KOPT-K1 (cell line): ENCODE results near the gene UBL4A.
A peak's percentile ranks its signal among the peaks of the same experiment; 100 is the strongest.

Source experiments
- H3K27ac ChIP-seq: fragments of 200-600 bp; sonication (generic); 2 replicates; pipeline ENCODE4 v1.5.1; 2016; ENCODE audit warnings: antibody characterized with exemption, mild to moderate bottlenecking, low read depth, low read length; ENCODE audit not compliant: poor library complexity, severe bottlenecking
- H3K36me3 ChIP-seq: fragments of 200-600 bp; sonication (generic); 2 replicates; pipeline ENCODE4 v1.5.1; 2017; ENCODE audit warnings: antibody characterized with exemption, mild to moderate bottlenecking, low read length, moderate library complexity; ENCODE audit not compliant: insufficient read depth
- H3K9me3 ChIP-seq: fragments of 200-600 bp; sonication (generic); 2 replicates; pipeline ENCODE4 v1.5.1; 2017; ENCODE audit warnings: antibody characterized with exemption, low read length, mild to moderate bottlenecking; ENCODE audit not compliant: insufficient read depth, poor library complexity, severe bottlenecking

Gene UBL4A

DNA sequence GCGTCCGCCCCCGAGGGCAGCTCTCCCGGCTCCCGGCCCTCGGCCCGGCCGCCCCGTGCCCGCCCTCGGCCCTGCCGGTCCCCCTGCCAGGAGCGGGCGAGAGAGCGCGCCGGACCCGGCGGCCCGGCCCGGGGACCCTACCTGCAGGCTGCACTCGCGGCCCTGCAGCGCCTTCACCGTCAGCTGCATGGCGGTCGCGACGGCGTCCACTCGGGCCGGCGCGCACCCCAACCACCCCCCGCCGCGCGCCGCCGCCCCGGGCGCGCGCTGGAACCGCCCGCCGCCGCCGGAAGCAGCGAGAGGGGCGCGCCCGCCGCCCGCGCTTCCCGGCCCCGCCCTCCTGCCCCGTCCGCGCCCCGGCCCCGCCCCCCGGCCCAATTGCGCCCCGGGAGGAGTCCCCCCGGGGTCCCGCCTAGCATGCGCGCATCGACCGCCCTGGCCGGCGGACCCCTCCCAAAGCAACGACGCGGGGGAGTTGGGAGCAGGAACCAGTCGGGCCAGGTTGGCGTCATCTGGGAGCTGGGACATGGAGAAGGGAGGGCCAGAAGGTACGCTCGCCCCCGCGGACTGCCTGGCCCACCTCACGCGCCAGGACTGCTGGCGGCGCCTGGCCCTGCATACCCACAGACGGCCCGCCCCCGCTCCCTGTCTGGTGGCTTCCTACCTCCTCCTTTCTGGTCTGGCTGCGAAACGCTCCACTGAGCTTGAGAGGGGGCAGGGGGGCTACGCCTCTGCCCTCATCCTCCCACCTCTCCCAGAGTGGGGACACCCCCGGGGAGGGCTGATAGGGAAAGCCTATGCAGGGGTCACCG, at the start of gene UBL4A:
UBL4A (minus strand) TSS at position 220 of the 812 bp plus-strand sequence; CDS start at position 189, 31 bp downstream.
- Histone ChIP-seq H3K27ac (peak within 1 kb of the TSS; percentile 80), H3K9me3 (no peaks in the 10 kb centered on the region), H3K36me3 (peaks cover 23% of the 10 kb centered on the region)

GRCh38 chrX:154535892-154536291, 49.5 kb upstream of the UBL4A start:
- no peak overlapping the region for H3K27ac ChIP-seq
- H3K36me3 ChIP-seq: peaks cover 57% of the 10 kb centered on the region
- H3K9me3 ChIP-seq: no peaks in the 10 kb centered on the region

DNA sequence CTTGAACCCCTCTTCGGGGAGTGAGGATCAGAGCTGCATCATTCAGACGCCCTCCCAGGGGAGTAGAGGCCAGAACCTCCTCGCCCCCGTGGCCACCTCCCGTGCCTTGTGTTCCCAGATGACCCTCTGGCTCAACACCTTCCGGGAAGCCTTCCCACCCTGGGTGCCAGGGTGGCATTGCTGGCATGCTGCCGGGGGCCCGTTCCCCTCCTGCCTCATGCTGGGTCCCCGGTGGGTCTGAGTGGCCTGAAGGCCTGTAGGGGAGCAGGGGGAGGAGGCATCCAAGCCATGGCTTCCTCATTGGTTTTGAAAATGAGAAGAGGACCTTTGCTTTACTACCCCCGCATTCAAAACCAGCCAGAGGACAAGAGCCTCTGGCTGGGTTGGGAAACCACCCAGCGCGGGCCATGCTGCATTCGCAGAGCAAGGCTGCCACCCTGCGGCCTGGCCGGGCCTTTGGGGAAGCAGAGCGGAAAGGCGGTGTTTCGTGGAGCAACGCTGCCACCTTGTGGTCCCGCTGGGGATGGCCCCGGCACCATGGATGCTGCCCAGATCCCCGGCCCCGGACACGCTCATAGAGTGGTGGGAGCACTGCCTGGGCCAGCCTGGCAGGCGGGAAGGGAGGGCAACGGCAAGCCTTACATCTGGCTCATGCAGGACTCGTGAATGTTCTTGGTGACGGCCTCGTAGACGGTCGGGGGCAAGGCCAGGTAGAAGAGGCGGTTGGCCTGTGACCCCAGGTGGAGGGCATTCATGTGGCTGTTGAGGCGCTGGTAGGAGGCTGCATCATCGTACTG, 48.3 kb upstream of the UBL4A start:
- Histone ChIP-seq H3K9me3 (no peaks in the 10 kb centered on the region), H3K36me3 (peaks cover 55% of the 10 kb centered on the region), H3K27ac (no peak overlapping the region)

GRCh38 chrX:154532690-154533089, 46.3 kb upstream of the UBL4A start:
- H3K27ac ChIP-seq: no peak overlapping the region
- H3K9me3 ChIP-seq: no peaks in the 10 kb centered on the region
- H3K36me3 ChIP-seq: peaks cover 44% of the 10 kb centered on the region

DNA sequence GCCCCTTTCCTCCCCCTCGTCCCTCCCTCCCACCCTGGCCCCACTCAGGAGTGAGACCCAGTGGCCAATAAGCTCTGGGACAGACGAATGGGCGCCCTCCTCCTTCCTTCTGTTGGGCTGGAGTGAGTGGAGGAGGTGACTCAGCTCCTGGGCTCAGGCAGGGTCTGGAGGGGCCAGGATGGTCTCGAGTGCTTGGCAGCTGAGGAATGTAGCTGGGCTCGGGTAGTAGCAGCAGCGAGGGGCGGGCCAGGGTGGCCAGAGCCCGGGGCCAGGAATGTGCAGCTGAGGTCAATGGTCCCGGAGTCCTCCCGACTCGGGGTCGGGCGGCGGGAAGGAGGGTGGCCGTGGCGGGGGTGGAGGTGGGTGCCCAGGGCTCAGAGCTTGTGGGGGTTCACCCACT, 45.2 kb upstream of the UBL4A start:
- H3K36me3 ChIP-seq: peaks cover 44% of the 10 kb centered on the region
- no peak overlapping the region for H3K27ac ChIP-seq
- H3K9me3 ChIP-seq: no peaks in the 10 kb centered on the region

DNA sequence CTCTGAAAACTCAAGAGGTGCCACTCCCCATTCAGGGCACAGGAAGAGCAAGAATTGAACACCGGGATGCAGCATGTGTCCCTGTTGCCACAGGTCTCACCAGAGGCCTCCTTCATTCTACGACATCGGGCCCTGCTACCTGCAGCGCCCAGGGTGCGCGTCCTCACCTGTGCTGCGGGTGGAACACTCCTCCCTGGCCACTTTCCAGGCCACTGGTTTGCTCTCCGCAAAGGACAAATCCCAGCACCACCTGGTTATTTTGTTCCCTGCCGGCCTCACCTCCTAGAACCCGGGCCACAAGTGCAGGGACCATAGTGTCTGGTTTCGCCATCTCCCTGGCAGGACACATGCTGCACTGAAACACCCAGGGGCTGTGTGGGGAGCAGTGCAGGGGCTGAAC, 43.9 kb upstream of the UBL4A start:
- Histone ChIP-seq H3K27ac (no peak overlapping the region), H3K9me3 (no peaks in the 10 kb centered on the region), H3K36me3 (peaks cover 37% of the 10 kb centered on the region)

DNA sequence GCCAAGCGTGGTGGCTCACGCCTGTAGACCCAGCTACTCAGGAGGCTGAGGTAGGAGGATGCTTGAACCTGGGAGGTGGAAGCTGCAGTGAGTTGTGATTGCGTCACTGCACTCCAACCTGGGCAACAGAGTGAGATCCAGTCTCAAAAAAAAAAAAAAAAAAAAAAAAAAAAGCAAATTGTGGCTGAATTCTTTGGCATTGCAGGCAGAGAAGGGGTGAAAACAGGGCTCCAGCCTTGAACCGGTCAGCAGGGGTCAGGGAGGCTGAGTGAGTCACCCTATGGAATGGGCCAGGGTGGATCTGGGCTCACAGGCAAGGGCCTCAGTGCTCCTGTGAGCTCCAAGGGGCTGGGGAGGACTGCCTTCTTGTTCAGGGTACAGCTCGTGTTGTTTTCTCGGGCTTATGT, 42.8 kb upstream of the UBL4A start:
- Histone ChIP-seq H3K36me3 (peaks cover 28% of the 10 kb centered on the region), H3K27ac (no peak overlapping the region), H3K9me3 (no peaks in the 10 kb centered on the region)

- Histone ChIP-seq H3K36me3 (peaks cover 8% of the 10 kb centered on the region; the same call in 1 of the 2 replicates), H3K27ac (no peak overlapping the region)
Observed at GRCh38 chrX:154526901-154527675, 40.7 kb upstream of the UBL4A start.

DNA sequence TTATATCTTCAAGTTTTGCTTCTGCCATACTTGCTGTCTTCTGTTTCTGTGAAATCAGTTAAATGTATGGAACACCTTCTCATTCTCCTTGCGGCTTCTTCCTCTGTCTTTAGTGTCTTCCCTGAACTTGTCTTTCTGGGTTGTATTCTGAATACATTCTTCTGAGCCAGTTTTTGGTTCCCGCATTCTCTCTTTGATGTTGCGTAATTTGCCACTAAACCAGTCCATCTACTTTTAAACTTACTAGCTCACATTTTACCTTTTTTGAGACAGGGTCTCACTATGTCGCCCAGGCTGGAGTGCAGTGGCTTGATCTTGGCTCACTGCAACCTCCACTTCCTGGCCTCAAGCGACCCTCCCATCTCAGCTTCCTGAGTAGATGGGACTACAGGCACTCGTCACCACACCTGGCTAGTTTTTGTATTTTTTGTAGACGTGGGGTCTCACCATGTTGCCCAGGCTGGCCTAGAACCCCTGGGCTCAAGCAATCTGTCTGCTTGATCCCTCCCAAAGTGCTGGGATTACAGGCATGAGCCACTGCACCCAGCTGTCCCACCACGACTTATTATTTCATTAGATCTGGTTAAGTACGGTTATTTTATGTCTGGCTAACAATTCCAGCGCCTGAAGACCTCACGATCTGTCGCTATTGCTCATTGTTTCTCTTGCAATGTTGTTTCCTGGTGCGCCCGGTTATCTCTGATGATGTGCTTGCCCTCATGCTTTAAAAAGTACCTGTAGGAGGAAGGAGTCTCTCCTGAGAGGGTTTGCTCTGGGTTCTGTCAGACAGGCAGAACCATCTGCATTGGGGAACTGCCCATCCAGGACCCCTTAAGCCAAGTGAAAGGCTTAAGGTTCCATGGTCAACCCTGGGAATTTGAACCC, 39.4 kb upstream of the UBL4A start:
- Histone ChIP-seq H3K36me3 (peaks cover 4% of the 10 kb centered on the region; the same call in 1 of the 2 replicates), H3K27ac (no peak overlapping the region), H3K9me3 (no peaks in the 10 kb centered on the region)

More at GRCh38 chrX:154526901-154527675, 40.7 kb upstream of the UBL4A start:
- H3K9me3 ChIP-seq: no peaks in the 10 kb centered on the region

DNA sequence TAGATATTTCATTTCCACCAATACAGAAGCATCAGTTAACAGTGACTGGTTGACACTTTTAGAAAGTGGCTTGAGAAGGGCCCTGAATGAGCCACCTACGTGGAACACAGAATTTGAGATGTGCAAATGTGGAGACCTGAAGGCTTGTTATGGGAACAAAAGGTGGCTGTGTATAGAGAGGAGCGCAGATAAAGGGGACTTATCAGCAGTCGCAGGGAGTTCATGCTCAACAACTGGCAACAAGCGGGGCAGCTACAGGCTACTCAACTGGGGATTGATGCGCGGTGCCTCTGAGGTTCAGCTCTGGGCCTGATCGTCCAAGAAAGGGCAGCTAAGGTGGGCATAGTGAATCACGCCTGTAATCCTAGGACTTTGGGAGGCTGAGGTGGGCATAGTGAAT, 33.0 kb upstream of the UBL4A start:
- no peak overlapping the region for H3K27ac ChIP-seq
- no peaks in the 10 kb centered on the region for H3K9me3 ChIP-seq
- no peaks in the 10 kb centered on the region for H3K36me3 ChIP-seq

GRCh38 chrX:154517101-154517781, 30.8 kb upstream of the UBL4A start:
- Histone ChIP-seq H3K9me3 (no peaks in the 10 kb centered on the region), H3K36me3 (no peaks in the 10 kb centered on the region), H3K27ac (no peak overlapping the region)

DNA sequence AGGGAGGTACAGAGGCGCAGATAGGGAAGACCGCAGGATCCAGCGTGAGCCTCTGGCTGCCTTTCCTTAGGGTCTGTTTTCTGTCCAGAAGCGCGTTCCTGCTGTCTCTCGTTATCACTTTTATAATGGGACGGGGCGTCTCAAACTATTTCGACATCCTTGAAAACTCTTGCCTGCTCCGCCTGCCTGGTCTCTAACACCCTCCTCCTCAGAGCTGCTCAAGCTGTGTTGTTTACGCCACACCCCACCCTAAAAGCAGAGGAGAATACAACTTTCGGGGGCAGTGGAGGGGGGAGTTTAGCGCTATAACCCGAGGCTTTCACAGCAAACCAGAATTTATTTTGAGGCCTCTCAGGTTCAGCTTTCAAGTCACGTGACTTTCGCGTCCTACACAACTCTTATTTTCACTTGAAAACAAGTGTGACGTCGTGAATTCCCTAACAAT, 30.3 kb upstream of the UBL4A start:
- Histone ChIP-seq H3K36me3 (no peaks in the 10 kb centered on the region), H3K27ac (peak overlapping the region; percentile 59), H3K9me3 (no peaks in the 10 kb centered on the region)

DNA sequence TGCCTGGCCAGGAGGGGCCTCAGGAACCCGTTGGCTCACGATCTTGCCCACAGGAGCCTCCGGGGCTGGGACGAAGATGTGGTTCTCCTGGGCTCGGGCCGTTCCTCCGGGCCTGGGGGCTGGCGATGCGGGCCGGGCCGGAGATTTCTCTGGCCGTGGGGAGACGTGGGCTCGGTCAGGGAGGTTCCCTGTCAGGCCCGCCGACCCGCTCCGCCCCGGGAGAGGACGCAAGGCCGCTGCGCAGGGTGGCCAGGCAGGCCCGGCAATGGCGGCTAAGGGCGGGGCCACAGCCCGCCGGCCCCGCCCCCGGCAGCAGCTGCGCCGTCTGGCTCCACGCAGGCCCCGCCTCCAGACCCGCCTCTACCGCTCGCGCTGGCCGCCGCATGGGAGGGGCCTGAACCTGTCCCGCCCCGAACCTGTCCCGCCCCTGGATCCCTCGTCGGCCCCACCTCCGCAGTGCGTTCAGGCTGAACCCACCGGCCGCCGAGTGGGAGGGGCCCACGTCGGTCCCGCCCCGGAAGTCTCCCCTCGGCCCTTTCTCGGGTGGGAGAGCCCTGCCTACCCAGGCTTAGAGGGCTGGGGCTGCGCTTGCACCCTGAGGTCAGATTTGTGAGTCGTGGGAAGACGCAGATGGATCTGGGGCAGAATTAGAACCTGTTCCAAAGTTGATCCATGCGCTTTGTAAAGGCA, 29.7 kb upstream of the UBL4A start, which contains the start of gene FAM3A:
FAM3A (minus strand) TSS at position 267 of the 690 bp plus-strand sequence. CDS start 460 bp downstream, outside the sequence.
- H3K36me3 ChIP-seq: no peaks in the 10 kb centered on the region
- H3K27ac ChIP-seq: peak within 1 kb of the TSS; percentile 78
- H3K9me3 ChIP-seq: no peaks in the 10 kb centered on the region
